Stimulated activated CD8-positive, alpha-beta memory T cell treated with anti-CD3 and anti-CD28 coated beads, Interleukin-15, amount 100 ng/mL, for 1 hour (primary cell): Measurements from ENCODE around the gene PRSS23.
"Not testable (repeated sequence)": the region's sequence is repeated elsewhere in the genome, so short reads cannot be mapped to it uniquely, and the experiment has no call there.

Experiments used
- DNase-seq: peaks from one replicate; pipeline ENCODE4 v3.0.0-alpha.2; 2020; ENCODE audit warnings: low read depth

Gene PRSS23

DNA sequence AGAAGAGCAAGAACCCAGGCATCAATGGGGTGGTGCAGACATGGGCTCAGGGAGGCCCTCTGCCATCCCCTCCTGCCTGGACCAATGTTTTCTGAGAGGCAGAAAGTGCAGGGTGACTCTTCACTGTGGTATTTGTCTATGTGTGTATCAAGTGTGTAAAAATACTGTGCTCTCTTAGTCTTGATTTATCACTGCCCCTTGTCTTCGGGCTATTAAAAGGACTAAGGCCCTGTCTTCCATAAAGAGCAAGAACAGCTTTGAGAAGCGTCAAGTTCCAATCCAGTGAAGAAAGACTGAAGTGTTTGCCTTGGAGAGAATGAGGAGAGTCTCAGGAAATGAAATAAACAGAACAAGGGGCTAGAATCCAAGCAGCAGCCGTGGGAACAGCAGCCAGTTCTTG is 14.4 kb downstream of the PRSS23 start:
- no peak for DNase-seq

DNA sequence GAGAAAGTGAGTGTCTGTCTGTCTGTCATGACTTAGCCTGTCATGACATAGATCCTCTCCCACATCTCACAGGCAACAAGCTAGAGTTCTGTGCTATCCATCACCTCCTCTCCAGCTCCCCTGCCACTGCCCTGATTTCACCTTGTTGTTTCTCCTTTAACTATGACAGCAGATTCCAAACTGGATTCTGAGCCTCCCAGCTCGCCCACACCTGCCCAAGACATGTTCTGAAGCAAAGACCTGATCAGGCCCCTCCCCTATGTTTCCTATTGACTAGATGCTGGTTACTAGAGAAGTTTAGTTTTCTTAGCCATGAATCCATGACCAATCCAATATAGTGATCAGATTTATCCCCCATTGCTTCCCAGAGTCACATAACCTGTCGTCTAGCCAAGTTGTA is 15.4 kb downstream of the PRSS23 start:
- DNase-seq = no peak

DNA sequence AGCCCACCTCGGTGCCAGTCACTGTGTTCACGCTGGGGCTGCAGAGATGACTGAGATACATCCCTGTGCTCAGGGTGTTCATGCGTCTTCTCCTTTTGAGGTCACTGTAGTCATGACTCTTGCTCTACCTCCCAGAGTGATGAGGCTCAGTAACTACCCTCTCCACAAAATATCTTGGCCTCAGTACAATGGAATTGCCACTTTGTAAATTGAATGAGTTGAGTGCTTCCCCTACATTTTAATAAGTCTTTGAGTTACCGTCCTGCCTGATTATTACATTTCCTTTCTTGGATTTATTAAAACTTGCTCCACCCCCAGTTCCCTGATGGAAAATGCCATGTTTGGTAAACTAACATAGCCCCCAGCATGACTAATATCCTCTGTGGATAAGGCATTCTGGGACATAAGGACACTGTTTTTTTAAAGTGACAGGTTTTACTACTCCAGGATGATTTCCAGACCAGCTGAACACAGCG is 15.9 kb downstream of the PRSS23 start:
- DNase-seq = no peak

DNA sequence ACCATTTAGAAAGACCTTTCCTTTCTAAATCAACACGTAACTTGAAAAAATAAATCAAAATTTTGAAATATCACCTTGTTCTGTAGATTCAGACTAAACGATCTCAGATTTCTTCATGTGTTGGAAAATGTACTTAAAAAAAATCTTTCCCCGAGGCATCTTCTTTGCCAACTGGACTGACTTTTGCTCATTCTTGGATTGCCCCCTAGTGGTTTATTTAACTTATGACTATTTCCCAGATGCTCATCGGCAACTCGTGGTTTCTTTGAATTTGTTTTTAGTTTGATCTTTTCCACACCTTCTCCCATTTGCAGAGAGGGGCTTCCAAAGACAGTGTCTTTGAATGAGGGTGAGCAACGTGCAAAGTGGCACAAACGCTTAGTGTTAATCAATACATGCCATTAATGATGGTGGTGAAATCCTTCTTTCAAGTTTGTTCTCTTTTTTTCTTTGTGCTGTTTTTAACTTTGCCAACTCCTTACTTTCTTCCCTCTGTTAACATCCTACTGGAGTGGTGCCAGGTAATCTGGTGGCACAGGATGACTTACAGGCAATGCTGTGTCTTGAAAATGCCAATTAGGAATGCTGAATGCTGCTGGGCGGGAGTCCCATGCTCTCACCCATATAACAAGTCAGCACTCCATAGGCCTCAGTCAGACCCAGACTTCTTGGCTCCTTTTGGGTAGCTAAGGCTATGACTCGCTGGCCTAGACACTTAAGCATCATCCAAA is 18.3 kb downstream of the PRSS23 start:
- DNase-seq = no peak

DNA sequence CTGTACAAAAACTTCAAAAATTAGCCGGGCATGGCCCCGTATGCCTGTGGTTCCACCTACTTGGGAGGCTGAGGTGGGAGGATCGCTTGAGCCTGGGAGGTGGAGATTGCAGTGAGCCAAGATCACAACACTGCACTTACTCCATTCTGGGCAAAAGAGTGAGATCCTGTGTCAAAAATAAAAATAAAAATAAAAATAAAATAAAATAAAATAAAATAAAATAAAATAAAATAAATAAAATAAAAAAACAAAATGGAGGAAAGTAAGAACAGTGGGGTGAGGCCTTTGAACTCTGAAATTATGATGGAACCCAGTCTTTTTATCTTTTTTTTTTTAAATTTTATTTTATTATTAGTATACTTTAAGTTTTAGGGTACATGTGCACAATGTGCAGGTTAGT is 23.8 kb downstream of the PRSS23 start:
- DNase-seq = not testable (repeated sequence)

DNA sequence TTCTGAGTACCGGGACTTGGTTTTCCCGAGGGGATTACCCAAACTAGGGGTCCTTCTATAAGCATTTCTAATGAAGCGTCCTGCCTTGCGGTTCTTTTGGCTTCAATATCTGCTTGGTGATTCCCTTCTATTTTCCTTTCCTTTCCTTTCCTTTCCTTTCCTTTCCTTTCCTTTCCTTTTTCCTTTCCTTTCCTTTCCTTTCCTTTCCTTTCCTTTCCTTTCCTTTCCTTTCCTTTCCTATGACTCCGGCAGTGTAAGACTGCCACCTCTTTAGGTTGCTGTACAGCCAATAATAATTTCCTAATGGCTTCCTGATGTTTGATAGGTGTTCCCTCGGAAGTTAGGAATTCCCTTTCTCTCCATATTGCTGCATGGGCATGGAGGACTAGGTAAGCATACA is 34.0 kb downstream of the PRSS23 start:
- DNase-seq = not testable (repeated sequence)

DNA sequence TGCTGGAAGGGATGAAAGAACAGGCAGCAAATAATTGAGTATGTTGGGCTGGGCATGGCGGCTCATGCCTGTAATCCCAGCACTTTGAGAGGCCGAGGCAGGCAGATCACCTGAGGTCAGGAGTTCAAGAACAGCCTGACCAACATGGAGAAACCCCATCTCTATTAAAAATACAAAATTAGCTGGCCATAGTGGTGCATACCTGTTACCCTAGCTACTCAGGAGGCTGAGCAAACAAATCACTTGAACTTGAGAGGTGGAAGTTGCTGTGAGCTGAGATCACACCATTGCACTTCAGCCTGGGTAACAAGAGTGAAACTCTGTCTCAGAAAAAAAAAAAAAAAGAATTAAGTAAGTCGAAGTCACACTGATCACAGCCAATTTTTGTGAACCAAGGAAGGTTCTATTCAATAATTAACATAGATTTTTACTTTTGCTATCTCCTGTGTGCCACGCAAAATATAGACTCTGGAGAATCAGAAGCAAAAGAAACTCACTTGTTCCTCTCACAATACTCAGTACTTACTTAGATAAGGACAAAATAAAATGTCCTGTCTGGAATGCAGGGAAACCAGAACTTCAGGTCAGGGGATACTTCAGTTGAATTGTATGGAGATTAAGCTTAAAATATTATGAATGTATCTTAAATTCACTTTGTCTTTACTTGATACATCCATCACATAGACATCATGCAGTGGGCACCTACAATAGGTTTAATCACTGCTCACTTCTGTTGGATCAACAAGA is 44.6 kb downstream of the PRSS23 start:
- DNase-seq = not testable (repeated sequence)

DNA sequence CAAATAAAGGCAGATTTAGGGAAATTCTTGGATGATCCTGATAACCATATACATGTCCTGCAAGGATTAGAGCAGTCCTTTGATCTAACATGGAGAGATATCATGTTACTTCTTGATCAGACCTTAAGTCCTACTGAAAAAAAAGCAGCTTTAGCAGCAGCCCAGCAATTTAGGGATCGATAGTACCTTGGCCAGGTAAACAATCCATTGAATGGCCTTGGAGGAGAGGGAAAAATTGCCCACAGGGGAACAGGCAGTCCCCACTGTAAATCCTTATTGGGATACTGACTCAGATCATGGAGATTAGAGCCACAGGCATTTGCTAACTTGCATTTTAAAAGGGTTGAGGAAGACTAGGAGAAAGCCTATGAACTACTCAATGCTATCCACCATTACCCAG is 47.8 kb downstream of the PRSS23 start:
- no peak for DNase-seq

DNA sequence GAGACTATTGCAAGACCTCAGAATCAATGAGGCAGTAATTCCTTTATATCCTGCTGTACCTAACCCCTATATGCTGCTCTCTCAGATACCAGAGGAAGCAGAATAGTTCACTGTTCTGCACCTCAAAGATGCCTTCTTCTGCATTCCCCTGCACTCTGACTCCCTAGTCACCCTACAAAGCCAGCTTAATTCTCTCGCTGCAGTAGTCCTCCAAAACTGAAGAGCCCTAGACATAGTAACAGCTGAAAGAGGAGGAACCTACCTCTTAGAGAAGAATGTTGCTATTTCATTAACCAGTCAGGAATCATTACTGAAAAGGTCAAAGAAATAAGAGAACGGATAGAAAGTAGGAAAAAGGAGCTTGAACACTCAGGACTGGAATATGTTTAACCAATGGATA is 49.3 kb downstream of the PRSS23 start:
- DNase-seq = no peak
